NCI-H748 (cell line): ENCODE data around the gene ARMH1.

Source experiments
- DNase-seq: peaks from one replicate; lab custom pipeline; 2025; ENCODE audit not compliant: unreplicated experiment; lab: John Stamatoyannopoulos, UW

Gene ARMH1

DNA sequence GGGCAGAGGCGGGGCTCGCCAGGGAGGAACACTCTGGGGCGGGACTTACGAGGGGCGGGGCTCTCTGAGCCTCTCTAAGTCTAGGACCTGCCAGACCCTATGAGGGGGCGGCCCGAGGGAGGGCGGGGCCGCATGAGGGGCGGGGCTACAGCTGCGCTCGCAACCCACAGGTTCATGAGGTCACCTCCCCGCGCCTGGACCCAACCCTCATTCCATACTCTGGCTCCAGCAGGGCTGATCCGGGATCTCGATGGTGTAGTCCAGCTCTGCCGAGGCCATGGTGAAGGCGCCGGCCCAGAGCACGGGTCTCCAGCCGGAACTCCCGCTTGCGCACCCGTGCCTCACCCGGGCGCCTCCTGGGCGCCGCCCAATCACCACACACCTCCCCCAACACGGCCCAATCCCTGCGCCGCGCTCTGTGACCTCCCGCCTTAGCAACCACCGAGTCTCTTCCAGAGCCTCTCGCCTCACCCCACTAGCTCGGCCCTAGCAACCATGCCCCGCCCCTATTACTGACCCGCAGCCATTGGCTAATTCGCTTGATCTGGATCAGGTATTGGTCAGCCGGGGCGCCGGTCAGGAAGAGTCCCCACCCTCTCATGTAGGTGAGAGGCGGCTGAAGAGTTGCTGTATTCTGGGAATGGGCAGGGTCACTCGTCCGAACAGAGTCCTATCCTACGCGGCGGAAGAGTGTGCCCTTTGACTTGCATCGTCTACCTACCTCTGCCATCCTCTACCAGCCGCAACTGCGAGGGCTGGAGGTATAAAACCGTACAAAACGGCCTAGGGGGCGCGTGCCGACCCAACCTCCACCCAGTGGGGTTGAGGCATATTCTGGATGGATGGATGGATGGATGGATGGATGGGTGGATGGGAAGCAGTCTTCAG lies at the start of gene ARMH1, which contains the start of gene TMEM53:
Gene ARMH1, plus strand, starts transcription at position 602 of the 888 bp plus-strand sequence. CDS start 14,984 bp downstream, outside the sequence.
Gene TMEM53, minus strand, starts transcription at position 369 of the 888 bp plus-strand sequence. Its CDS starts 90 bp downstream, at position 279.
- DNase-seq, result peak; percentile 99

DNA sequence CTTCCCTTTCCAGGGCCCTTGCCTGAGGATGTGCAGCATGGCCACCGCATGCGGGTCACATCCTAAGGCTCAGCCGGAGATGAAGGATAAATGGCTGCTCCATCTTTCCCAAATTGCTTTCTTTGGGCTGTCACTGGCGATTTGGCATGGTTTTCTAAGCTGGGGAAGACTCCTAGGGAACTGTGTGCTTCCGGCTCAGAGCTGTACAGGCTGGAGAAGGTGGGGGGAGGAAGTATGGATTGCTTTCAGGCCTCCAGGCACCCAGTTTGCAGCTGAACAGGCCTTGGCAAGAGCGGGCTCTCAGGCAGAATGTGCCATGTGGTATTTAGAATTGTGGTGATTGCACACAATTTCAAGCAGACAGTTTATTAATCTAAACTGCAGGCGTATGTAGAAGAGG lies 49.2 kb upstream of the ARMH1 start:
- DNase-seq, result no peak

DNA sequence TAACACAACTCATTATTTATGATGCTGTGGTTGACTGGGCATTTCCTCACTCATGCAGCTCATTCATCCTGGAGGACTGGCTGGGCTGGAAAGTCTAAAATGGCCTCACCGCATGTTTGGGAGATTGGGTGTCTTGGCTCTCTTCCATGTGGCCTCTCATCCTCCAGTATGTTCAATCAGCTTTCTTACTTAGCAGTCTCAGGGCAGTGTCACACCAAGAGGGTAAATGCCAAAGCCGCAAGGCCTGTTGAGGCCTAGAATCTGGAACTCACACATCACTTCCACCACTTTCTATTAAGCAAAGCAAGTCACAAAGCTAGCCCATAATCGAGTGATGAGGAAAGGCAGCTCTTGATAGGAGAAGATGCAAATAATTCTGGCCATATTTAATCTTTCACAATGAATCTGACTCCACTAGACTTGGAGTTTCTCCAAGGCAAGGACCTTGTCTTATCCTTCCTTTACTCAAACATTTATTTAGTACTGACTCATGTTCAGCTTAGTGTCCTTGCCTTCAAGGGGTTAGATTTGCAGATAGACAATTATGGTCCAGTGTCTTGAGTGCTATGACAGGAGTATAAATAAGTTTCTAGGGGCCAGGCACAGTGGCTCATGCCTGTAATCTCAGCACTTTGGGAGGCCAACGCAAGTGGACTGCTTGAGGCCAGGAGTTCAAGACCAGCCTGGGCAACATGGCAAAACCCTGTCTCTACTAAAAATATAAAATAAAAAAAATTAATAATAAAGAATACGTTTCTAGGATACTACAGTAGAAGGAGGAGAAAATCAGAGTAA lies 45.4 kb upstream of the ARMH1 start:
- DNase-seq, result no peak

DNA sequence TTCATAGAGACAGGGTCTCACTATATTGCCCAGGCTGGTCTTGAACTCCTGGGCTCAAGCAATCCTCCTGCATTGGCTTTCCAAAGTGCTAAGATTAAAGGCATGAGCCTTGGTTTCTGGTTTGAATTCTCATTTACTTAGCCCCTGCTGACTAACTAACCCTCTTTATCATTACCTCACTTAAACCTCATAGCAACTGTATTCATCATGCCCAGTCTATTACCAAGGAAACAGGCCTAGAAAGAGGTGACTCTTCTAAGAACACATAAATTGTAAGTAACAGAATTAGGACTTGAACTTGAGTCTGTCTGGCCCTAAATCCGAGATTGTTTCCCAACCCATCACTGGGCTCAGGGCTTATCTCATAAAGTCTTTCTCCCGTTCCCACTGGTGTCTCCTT lies 44.4 kb upstream of the ARMH1 start:
- DNase-seq, result no peak

DNA sequence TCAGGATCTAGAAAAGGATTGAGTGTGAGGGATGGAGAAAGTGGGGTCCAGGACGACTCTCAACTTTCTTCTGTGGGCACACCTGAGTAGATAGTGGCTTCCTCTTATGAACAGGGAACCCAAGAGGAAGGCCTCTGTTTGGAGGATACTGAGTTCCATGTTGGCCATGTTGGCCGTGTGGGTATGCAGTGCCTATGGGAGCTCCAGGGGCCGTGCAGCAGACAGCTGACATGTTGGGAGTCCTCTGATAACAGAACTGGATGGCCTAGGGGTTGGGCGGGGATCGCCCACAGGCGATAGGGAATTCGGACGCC lies 43.2 kb upstream of the ARMH1 start:
- DNase-seq, result no peak

DNA sequence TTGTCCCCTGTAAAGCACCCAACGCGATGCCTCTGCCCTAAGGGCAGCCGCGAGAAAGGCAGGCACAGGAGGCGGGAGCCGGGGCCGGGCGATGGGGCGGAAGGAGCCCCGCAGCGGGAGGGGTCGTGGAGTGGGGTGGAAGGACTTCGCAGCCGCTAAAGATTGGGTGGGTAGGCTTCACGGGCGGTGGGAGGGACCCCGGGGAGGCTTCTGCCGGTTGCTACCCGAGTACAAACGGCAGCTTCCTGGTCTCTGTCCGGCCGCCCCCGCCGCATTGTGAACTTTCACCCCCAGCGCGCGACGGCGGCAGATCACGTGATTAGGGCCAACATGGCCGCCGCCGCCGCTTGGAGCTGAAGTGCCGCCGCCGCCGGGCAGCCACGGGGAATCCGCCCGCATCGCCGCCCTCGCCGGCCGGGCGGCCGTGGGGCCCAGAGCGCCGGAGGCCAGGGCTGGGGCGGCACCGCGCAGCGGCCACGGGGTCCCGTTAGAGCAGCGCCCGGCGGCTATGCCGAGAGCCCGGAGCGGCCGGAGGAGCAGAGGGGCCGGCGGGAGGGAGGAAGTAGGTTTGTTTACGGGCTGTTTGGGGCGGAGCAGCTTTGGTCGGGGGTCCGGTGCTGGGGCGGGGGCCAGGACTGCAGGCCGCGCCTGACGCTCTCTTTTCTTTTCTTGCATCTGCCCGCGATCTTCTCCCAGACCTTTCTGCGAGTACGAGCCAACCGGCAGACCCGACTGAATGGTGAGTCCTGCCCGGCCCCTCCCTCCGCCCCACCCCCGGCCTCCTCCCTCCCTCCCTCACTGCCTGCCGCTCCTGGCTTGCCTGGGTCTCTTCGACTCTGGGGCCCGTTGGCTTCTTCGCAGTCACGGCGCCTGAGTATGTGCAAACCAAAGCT lies 42.6 kb upstream of the ARMH1 start:
- DNase-seq, result peak; percentile 89

DNA sequence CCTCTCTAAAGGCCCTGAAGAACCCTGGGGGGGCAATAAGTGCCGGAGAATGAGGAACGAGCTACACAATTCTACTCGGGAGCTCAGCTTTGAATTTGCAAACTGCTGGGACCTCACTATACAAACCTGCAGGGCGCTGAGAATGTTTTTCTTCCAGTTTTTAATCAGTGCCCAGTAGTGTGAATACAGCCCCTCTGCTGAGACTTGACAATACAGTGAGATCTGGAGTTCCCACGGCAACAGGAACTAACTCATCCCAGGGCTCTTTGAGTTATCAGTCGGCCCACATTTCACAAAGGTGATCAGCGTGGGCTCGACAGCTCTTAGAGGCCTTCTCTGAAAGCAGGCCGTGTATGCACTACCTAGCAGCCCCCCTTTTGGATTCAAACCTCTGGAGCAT lies 41.9 kb upstream of the ARMH1 start:
- peak; percentile 36 for DNase-seq

DNA sequence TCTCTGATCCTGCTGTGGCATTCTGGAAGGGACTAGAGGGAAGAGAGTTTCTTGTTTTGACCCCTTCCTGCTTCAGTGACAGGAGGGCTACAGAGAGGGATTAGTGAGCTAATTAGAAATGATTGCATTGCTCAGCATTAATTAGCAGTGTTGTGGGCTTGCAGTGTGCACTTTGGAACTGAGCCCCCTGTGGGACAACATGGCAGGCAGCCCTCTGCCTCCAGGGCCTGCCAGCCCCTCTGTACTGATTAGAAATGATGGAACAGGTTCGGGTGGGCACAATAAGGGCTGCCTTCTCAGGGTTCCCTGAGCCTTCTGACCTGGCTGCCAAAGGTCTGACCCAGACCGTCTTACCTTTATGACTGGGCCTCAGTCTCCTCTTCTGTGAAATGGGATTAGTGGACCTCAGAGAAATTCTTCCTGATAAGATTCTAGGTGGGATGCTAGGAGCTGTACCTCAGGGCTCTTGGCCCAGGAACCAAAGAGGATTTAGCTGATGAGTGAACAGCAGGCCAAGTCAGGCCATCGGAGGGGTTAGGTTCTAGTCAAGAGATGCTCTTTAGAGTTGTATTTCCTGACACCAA lies 39.8 kb upstream of the ARMH1 start:
- DNase-seq, result no peak

DNA sequence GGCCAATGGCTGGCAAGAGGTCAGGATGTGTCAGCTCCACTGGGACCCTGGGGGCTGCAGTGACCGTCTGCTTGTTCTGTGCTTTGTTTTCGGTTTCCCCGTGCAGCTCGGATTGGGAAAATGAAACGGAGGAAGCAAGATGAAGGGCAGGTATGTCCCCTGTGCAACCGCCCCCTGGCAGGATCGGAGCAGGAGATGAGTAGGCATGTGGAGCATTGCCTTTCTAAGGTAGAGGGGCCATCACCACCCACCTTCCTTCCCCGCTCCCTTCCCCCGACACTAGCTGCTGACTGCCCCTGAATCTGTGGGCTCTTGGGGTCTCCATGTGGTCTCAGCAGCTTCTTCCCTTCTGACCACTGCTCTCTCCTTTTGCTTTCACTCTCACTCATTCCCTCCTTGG lies 39.1 kb upstream of the ARMH1 start:
- no peak for DNase-seq

DNA sequence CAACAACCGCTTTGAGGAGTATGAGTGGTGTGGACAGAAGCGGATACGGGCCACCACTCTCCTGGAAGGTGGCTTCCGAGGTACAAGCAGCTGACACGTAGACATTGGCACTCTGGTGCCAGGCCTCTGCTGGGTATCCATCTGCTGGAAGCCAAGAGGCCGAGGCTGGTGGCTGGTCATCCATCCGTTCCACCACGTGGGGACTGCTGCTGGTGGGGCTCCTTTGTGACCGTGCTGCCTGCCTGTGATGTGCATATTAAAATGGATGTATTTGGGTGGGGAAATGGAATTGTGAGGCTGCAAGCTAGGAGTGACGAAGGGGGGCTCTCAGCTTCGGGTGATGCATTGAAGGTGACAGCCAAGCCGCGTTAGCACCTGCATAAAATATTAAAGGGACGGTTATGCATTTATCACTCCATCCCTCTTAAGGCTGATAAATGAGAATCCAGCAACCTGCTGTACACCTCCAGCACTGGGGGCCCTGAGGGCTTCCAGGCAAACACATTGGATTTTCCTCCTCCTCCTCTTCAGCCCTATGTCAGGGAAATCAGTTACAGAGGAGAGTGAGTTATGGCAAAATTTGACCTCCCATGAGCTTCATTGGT lies 38.3 kb upstream of the ARMH1 start:
- no peak for DNase-seq

DNA sequence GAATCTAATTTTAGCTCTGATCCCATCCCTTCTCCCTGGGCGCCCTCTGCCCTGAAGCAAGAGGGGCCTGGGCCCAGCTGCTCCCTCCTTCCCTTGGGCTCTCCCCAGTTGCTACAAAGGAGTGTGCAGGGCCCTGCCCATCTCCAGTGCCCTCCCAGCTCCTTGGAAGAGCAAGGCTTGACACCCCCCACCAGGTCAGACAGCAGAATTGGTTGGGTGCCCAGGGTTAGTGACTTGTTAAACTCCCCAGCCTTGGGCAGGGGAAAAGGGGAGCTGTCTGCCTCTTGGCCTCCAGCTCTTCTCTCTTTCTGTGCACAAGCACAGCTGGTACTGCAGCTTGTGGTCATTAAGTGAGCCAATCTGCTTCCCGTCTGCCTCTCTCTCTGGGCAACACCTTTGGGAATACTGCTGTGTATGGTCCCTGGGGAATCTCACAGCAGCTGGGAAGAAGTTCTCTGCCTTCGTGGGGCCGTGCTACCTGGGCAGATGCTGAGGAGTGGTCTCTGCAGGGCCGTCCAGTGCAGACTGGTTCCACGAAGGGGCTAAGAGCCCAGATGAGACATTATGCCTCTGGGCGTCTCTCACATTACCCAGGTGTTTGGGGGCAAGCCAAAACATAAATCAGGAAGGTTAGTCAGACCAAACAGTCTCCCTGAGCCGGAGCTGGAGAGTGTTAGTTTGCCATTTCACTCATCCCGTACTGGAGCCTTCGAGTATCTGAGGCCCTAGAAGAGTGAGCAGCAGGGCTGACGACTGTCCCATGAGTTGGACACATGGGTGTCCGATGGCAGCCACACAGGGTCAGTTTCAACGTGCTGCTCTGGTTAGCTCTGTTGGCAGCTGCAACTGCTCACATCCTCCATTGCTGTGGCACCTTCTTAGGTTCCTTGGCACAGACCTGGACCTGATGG lies 37.6 kb upstream of the ARMH1 start:
- DNase-seq, result no peak

DNA sequence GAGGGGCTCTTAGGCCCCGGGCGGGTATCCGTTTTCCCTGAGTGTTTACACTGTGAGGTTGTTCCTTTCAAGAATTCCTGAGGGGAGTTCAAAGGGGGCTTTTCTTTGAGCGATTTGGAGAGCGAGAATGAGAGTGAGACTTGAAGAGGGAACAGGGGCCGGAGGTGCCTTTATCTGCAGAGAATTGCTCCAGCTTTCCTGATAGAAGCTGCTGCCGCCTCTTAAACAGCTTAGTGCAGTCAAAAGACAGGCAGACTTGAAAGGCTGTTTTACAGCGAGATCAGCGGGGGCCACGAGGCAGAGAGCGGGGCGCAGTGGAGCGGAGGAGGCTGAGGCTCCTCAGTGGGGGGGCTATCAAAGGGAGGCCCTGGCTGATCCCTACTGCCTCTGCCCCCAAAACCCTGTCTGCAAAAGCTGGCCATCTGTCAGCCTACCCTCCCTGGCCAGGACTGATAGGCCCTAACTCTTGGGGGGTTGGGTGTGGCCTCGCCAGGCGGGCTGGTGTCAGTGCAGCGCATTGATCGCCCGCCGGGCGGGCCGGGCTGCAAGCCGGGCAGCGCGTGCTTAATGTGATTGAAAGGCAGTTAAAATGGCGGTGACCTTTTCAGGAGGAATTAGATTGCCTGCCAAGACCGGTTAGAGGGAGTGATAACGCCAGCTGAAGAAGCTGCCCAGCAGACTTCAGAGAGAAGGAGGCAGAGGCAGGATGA lies 36.7 kb upstream of the ARMH1 start:
- no peak for DNase-seq

DNA sequence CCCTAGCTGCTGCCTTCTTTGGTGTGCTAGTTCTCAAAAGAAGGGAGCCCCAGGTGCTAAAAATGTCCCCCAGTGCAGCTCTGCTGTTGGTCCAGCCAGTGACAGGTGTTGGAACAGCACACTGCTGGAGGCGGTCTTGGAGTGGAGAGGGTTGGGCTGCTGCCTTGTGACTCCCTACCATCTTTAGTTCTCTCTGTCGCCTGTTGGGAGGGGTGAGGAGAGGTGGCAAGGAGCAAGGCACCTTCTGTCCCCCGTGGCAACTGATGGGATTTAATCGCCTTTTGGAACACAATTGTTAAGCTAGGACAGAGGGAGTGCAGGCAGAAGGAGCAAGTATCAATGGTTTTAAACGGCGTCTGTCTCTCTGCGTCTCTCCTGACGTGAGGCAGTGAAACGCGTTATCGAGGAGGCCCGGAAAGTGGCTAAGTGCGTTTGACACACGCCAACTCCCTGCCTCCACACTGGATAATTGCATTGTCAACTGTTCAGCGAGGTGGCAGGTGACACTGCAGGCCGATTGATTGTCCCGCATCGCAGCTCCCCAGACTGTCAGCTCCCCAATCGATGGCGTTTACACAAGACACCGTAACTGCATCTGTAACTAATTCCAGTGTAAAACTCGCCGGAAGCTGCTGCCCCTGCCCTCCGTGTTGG lies 34.2 kb upstream of the ARMH1 start:
- DNase-seq, result peak; percentile 37

DNA sequence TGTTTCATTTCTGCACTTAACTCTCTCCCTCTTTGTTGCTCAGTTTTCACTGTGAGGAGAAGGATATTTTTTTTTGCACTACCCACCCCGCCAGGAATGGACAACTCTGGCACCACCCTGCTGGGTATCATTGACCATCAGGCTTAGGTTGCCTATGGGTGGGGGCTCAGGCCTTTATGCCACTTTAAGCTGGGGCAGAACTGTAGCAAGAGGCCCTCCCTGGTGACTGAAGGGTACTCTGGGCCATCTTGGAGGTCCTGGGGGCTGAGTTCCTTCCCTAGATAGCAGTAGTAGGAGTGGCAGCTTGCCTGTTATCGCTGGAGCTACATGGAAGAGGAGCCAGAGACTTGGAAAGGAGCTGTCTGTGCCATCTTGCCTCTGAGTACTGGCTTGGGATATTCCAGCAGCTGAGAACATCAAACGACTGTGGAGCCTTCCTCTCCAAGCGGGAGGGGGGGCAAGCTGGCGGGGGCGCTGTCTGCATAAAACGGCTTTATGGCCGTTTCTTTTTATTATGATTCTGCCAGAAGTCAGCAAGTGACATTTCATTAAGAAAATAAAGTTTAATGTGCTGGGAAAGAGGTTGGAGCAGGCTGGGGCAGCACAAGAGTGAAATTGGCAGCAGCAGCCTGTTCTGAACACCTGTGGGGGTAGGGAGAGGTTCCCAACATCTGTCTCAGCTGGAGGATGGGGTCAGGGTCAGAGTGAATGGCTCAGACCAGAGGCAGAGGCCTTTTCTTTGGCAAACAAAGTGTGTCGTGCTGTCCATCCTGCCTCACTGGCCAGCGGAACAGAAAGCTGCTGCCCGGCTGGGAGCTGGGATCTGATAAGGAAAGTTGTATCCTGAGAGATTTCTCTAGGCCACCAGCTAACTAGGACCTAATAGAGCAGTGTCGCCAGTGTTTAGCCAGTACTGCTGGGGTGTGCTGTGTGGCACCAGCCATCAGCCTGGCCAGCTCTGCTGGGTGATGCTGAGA lies 33.1 kb upstream of the ARMH1 start:
- DNase-seq, result no peak

DNA sequence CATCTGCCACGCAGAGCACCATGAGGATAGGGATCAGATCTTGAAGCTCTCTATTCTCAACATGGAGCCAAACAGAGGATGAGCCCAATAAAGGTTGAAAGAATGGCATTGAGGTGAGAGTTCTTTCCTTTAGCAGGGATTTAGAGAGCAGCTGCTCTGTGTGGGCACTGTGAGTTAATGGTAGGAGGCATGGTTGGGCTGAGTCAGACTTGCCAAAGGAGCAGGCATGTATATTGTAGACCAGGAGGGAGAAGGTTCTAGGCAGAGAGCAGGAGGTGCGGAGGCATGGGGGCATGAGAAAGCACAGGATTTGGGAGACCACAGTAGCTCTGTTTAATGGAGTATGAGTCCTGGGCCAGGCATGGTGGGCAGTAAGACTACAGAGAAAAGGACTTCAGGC lies 32.3 kb upstream of the ARMH1 start:
- no peak for DNase-seq

DNA sequence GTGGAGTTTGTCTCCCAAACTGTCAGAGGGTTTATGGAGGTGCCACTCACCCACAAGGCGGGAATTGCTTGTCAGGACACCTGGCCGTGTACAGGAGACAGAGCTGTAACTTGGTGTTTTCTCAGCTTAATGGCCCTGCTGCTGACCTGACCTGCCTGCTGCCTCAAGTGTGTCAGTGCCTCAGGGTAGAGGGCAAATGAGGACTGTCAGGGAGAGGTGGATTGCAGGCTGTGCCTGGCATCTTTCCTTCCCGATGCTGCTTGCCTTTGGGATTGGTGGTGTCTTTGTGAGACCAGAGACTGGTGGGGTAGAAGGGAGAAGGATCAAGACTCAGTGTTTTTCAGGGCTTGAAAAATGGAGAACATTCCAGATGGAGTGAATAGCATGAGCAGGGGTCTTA lies 31.6 kb upstream of the ARMH1 start:
- no peak for DNase-seq

DNA sequence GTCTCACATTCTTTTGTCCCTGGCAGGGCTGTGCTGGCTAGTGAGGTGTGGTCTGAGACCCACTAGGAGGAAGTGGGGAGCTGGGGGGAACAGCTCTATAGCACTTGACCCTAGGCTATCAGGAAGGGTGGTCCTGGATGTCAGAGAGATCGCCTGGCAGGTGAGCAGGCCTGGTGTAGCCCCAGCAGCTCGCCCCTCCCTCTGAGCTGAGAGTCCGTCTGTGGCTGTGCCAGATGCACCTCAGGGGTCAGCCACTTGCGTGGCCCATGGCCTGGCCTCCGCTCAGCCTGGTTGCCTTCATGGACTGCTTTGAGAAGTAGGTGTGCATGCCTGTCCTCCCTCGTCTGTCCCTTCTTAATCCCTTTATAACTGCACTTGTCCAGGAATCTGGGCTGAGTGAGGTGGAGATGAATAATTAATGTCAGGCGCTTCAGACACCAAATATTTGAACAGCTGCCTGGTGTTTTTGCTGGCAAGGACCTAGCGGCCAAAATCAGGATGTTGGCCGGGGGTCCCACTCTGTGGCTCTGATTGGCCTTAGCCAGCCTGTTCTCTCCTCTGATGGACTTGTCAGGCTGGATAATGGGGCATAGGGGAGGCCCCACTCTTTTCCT lies 30.7 kb upstream of the ARMH1 start:
- peak; percentile 83 for DNase-seq
